ENCODE measurements around the gene GRK6. TPM values are rescaled to one million over a fixed set of nuclear protein-coding genes. Genes with fewer than 3 reads are reported as not detected.
A peak's percentile ranks its signal among the peaks of the same experiment; 100 is the strongest.

GRK6 gene
- total RNA-seq, 4 donors from 2014 or later, result 19.4 to 26.4 (median 23.2) TPM

- no peak for TF ChIP-seq EP300 (IDR thresholded peaks at IDR 0.05)
- TF ChIP-seq CTCF (IDR thresholded peaks at IDR 0.05), result peak in 1 of 5 experiments; percentile 7
- TF ChIP-seq POLR2A (IDR thresholded peaks at IDR 0.05), result no peak
- no peaks in the 10 kb centered on the region for H3K27me3 ChIP-seq
- peaks cover 0 to 81% (median 0%) of the 10 kb centered on the region in 3 donors for H3K36me3 ChIP-seq
- DNase-seq (ENCODE audit: low spot score in 2 of 2), result no peak
- 56 to 61% methylated on average over 15 to 25 of the region's 26 CpGs for WGBS, 2 donors
- peaks cover 0 to 66% (median 13%) of the 10 kb centered on the region in 4 donors for H3K4me1 ChIP-seq
- no peak overlapping the region for H3K4me3 ChIP-seq
- no peaks in the 10 kb centered on the region for H3K9me3 ChIP-seq
- peak overlapping the region in 3 of 4 donors; percentile 10 to 93 (median 65) for H3K27ac ChIP-seq
Measured at GRCh38 chr5:177489119-177489716, 62.7 kb downstream of the GRK6 start.

DNA sequence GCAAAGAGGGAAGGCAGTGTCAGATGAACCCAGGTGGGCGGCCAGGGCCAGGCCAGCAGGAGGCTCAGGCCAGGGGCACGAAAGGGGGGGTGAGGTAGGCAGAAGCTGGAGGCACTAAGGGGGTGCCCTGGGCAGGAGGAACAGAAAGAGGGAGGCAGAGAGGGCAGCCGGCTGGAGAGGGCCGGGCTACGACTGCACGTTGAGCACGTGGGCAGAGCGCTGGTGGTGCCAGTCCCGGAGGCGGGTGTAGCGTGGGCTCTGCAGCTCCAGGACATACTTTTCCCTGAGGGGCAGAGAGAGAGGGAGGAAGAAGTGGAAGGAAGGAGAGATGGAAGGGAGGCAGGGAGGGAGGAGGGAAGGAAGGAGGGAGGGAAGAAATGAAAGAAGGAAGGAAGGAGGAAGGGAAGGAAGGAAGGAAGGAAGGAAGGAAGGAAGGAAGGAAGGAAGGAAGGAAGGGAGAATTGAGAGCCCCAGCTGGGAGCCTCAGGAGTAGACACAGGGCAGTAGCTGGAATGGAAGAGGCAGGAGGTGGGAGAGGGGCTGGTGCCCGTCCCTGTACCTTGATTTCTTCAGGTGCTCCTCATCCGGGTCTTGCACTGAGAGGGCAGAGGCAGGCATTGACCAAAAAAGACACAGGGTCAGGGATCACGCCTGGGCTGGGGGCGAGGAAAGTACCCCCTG lies 64.0 kb downstream of the GRK6 start:
- WGBS, 2 donors, result 60 to 77% methylated on average over 15 of the region's 15 CpGs
- Histone ChIP-seq H3K27ac (peak overlapping the region in 2 of 4 donors; percentile 65 to 93), H3K4me1 (peaks cover 0 to 66% (median 25%) of the 10 kb centered on the region in 4 donors)

DNA sequence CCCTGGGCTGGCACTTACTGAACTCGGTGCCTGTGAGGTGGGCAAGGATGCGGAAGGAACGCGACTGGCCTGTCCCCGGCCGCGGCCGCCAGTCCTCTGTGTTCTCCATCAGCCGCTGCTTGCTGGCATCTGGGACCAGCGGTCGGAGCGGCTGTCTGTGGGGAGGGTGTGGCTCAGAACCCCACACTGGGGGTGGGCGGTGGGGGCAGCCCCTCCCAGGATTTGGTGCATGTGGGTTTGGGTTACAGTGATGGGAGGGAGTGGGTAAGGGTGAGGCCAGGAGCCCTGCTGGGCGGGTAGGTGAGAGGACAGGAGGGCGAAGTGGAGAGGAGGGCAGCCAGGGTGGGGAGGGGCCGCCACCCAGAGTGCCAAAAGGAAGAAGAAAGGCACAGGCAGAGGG lies 64.5 kb downstream of the GRK6 start:
- no peaks in the 10 kb centered on the region for H3K9me3 ChIP-seq
- no peak for TF ChIP-seq CTCF (IDR thresholded peaks at IDR 0.05)
- no peak for TF ChIP-seq EP300 (IDR thresholded peaks at IDR 0.05)
- no peak for TF ChIP-seq POLR2A (IDR thresholded peaks at IDR 0.05)
- 85 to 89% methylated on average over 16 of the region's 16 CpGs for WGBS, 2 donors
- H3K4me1 ChIP-seq, result peaks cover 0 to 71% (median 30%) of the 10 kb centered on the region in 4 donors
- peak overlapping the region in 3 of 4 donors; percentile 34 to 93 (median 65) for H3K27ac ChIP-seq
- H3K36me3 ChIP-seq, result peaks cover 0 to 64% (median 0%) of the 10 kb centered on the region in 3 donors
- H3K27me3 ChIP-seq, result no peaks in the 10 kb centered on the region
- DNase-seq (ENCODE audit: low spot score in 2 of 2), result no peak
- no peak overlapping the region for H3K4me3 ChIP-seq

More for the DNA sequence above, 64.0 kb downstream of the GRK6 start:
- no peaks in the 10 kb centered on the region for H3K27me3 ChIP-seq
- DNase-seq (ENCODE audit: low spot score in 2 of 2), result no peak
- H3K9me3 ChIP-seq, result no peaks in the 10 kb centered on the region
- H3K4me3 ChIP-seq, result no peak overlapping the region
- peaks cover 0 to 69% (median 0%) of the 10 kb centered on the region in 3 donors for H3K36me3 ChIP-seq
- TF ChIP-seq EP300 (IDR thresholded peaks at IDR 0.05), result no peak

DNA sequence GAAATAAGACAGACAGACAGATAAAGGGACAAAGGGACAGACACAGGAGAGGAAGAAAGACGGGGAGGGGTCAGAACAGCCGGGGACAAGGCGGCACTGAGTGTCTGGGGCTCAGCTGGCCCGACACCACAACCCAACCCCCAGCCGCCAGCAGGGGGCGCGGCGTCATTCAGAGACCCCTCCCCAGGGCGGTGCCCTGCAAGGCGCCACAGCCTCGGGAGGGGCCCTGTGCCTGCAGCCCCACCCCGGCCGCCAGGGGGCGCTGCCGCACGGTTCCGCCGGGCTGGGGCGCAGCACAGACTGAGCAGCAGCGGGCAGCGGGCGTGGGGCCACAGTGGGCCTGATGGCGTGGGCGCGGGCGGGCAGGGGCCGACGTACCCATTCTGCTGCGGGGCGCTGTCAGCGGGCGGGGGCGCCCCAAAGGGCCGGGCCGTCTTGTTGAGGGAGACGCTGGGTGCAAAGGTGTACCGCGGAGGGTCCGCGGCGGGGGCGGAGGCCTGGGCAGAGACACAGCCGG lies 65.0 kb downstream of the GRK6 start:
- DNase-seq (ENCODE audit: low spot score in 2 of 2), result no peak
- no peaks in the 10 kb centered on the region for H3K27me3 ChIP-seq
- peaks cover 0 to 59% (median 0%) of the 10 kb centered on the region in 3 donors for H3K36me3 ChIP-seq
- TF ChIP-seq POLR2A (IDR thresholded peaks at IDR 0.05) (no peak), CTCF (IDR thresholded peaks at IDR 0.05) (peak; percentile 45 to 86 (median 73))
- 58 to 62% methylated on average over 23 to 43 of the region's 43 CpGs for WGBS, 2 donors
- H3K27ac ChIP-seq, result peak overlapping the region in 3 of 4 donors; percentile 34 to 93 (median 48)
- no peaks in the 10 kb centered on the region for H3K9me3 ChIP-seq
- peaks cover 0 to 76% (median 35%) of the 10 kb centered on the region in 4 donors for H3K4me1 ChIP-seq
- H3K4me3 ChIP-seq, result no peak overlapping the region

GRCh38 chr5:177491983-177492746 lies 65.7 kb downstream of the GRK6 start:
- Histone ChIP-seq H3K36me3 (peaks cover 0 to 54% (median 0%) of the 10 kb centered on the region in 3 donors), H3K27me3 (no peaks in the 10 kb centered on the region), H3K4me3 (no peak overlapping the region), H3K27ac (peak overlapping the region in 2 of 4 donors; percentile 93 to 97), H3K9me3 (no peaks in the 10 kb centered on the region), H3K4me1 (peaks cover 0 to 78% (median 39%) of the 10 kb centered on the region in 4 donors)
- DNase-seq (ENCODE audit: low spot score in 2 of 2), result no peak
- WGBS, 2 donors, result 86 to 90% methylated on average over 39 to 50 of the region's 54 CpGs
- TF ChIP-seq POLR2A (IDR thresholded peaks at IDR 0.05) (no peak), EP300 (IDR thresholded peaks at IDR 0.05) (no peak), CTCF (IDR thresholded peaks at IDR 0.05) (no peak)

Data from tibial nerve (tissue), 4 donors.